Body of pancreas (tissue), 4 donors: ENCODE results near the gene HPX.

ENCODE experiments used
- CTCF ChIP-seq, 7 experiments: fragments of 450-650 bp in 4 of 7; fragments of 200-600 bp in 3 of 7; sonication (generic) in 3 of 7; IDR thresholded peaks; one replicate each; pipeline ENCODE4 v1.5.1; 2016 to 2019; ENCODE audit warnings: antibody characterized with exemption in 7 of 7
- POLR2A ChIP-seq, 3 donors: fragments of 450-650 bp; IDR thresholded peaks; one replicate each; pipeline ENCODE4 v1.6.1; 2016; ENCODE audit warnings: antibody characterized with exemption in 3 of 3, mild to moderate bottlenecking in 2 of 3

- TF ChIP-seq CTCF (IDR thresholded peaks at IDR 0.05) (no peak), POLR2A (IDR thresholded peaks at IDR 0.05) (no peak)
Observed at GRCh38 chr11:6417907-6418556, 22.8 kb downstream of the HPX start.
